HepG2 (cell line): ENCODE measurements around the gene ARMH3. TPM values are rescaled to one million over a fixed set of nuclear protein-coding genes. Genes with fewer than 3 reads are reported as not detected.

Experiments used
- ATAC-seq: fragments of 200-7000 bp; cut with Tn5 transposase; 3 replicates; pipeline ENCODE4 v1.9.1; 2020; ENCODE audit warnings: mild to moderate bottlenecking, moderate library complexity
- BruUV-seq: library from RNA; stranded (reverse); fragments of 400-500 nt; replicated peaks from 2 replicates; lab custom pipeline; 2021; lab: Mats Ljungman, UMichigan
- CTCF ChIA-PET: fragments of 300-600 bp; formaldehyde crosslinking; extraction: SDS; loops from one replicate; lab custom pipeline; 2021; ENCODE audit warnings: low total read pairs, inconsistent platforms, low intra/inter-chr PET ratio; lab: Yijun Ruan, JAX
- POLR2A ChIA-PET: fragments of 350-600 bp; sonication (Branson Sonifier 250); formaldehyde crosslinking; loops from one replicate; lab custom pipeline; 2020; ENCODE audit warnings: antibody characterized with exemption, inconsistent platforms; lab: Yijun Ruan, JAX
- DNase-seq: peaks from one replicate; pipeline ENCODE4 v3.0.0-alpha.2; 2015; ENCODE audit warnings: low spot score
- FAIRE-seq: peaks from 3 replicates; lab custom pipeline; 2011; peaks lifted over from hg19 to GRCh38; lab: Jason Lieb, UNC
- H2AFZ ChIP-seq: one replicate; pipeline ENCODE4 v1.6.1; 2011; ENCODE audit warnings: low read length, inconsistent platforms
- H3K27ac ChIP-seq: fragments of 300-600 bp; 3 replicates; pipeline ENCODE4 v1.8.0; 2011; ENCODE audit warnings: mixed run types, mild to moderate bottlenecking, mixed read lengths, low read length, inconsistent platforms; ENCODE audit not compliant: insufficient read depth; ENCODE audit errors: extremely low read length
- H3K27me3 ChIP-seq, 2 experiments: fragments of 200-600 bp in 1 of 2; 2 replicates in 1 of 2; 3 replicates in 1 of 2; pipeline versions ENCODE4 v1.6.0 to v1.8.0; 2011; ENCODE audit warnings: low read length in 2 of 2, mild to moderate bottlenecking in 2 of 2, moderate library complexity in 2 of 2, inconsistent platforms in 1 of 2; ENCODE audit not compliant: insufficient read depth in 2 of 2, control insufficient read depth in 1 of 2
- H3K36me3 ChIP-seq, 2 experiments: fragments of 200-600 bp in 1 of 2; replicated peaks in 1 of 2; 2 replicates in 1 of 2; 3 replicates in 1 of 2; pipeline versions ENCODE4 v1.5.1 to v1.8.0; 2011; ENCODE audit warnings: low read length in 2 of 2, inconsistent platforms in 1 of 2; ENCODE audit not compliant: insufficient read depth in 2 of 2, control insufficient read depth in 1 of 2
- H3K4me1 ChIP-seq: 2 replicates; pipeline ENCODE4 v1.5.1; 2012; ENCODE audit warnings: low read length, inconsistent platforms; ENCODE audit not compliant: insufficient read depth
- H3K4me2 ChIP-seq: 2 replicates; pipeline ENCODE4 v1.6.0; 2011; ENCODE audit warnings: low read depth, low read length, inconsistent platforms
- H3K4me3 ChIP-seq, 3 experiments: fragments of 200-600 bp in 1 of 3; sonication (generic), shearing (Covaris generic) in 1 of 3; replicated peaks in 1 of 3; 2 replicates each; pipeline ENCODE4 v1.5.1; 2011 to 2016; ENCODE audit warnings: low read length in 3 of 3, inconsistent platforms in 2 of 3, low read depth in 2 of 3, mild to moderate bottlenecking in 2 of 3, control low read depth in 1 of 3, mixed read lengths in 1 of 3; ENCODE audit not compliant: insufficient read depth in 1 of 3
- H3K79me2 ChIP-seq: one replicate; pipeline ENCODE4 v1.6.1; 2011; ENCODE audit warnings: low read length, inconsistent platforms; ENCODE audit not compliant: insufficient read depth
- H3K9ac ChIP-seq: 2 replicates; pipeline ENCODE4 v1.6.0; 2011; ENCODE audit warnings: mild to moderate bottlenecking, low read depth, low read length, inconsistent platforms; ENCODE audit not compliant: insufficient read depth
- H3K9me3 ChIP-seq: 2 replicates; pipeline ENCODE4 v1.5.1; 2012; ENCODE audit warnings: mild to moderate bottlenecking, low read length
- H4K20me1 ChIP-seq: 2 replicates; pipeline ENCODE4 v1.6.0; 2011; ENCODE audit warnings: inconsistent platforms, mild to moderate bottlenecking, low read length, moderate library complexity; ENCODE audit not compliant: insufficient read depth
- CREM ChIP-seq, 2 experiments: sonication (generic) in 1 of 2; formaldehyde crosslinking in 1 of 2; IDR thresholded peaks; 2 replicates each; pipeline versions ENCODE4 v1.4.0 to v1.6.1; 2016 to 2020; ENCODE audit warnings: antibody characterized with exemption in 1 of 2, mild to moderate bottlenecking in 1 of 2, missing genetic modification reagents in 1 of 2
- HMGA1 ChIP-seq: sonication (generic); formaldehyde crosslinking; conservative IDR thresholded peaks from 2 replicates; pipeline ENCODE4 v1.4.0; 2020; ENCODE audit warnings: missing genetic modification reagents
- PAF1 ChIP-seq: IDR thresholded peaks from 2 replicates; pipeline ENCODE4 v1.6.1; 2016; ENCODE audit warnings: missing genetic modification reagents, missing compliant biosample characterization
- SIN3A ChIP-seq: IDR thresholded peaks from 2 replicates; pipeline ENCODE4 v1.6.1; 2011; ENCODE audit warnings: low read depth, mild to moderate bottlenecking, control low read depth, low read length, borderline replicate concordance
- SRSF4 ChIP-seq: fragments of 200-400 bp; formaldehyde crosslinking; IDR thresholded peaks from one replicate; pipeline ENCODE4 v1.6.1; 2018; ENCODE audit warnings: mild to moderate bottlenecking, low read depth, low read length, moderate library complexity; ENCODE audit not compliant: poor library complexity, severe bottlenecking
- ZBTB38 ChIP-seq: sonication (generic); formaldehyde crosslinking; IDR thresholded peaks from 2 replicates; pipeline ENCODE4 v1.5.1; 2020; ENCODE audit warnings: mild to moderate bottlenecking, missing genetic modification reagents
- ZBTB7B ChIP-seq: sonication (generic); formaldehyde crosslinking; IDR thresholded peaks from 2 replicates; pipeline ENCODE4 v1.4.0; 2020; ENCODE audit warnings: missing genetic modification reagents
- ZNF468 ChIP-seq: sonication (generic); formaldehyde crosslinking; IDR thresholded peaks from 2 replicates; pipeline ENCODE4 v1.8.0; 2022; ENCODE audit warnings: mild to moderate bottlenecking, moderate library complexity, missing genetic modification reagents
- ZNF556 ChIP-seq: sonication (generic); formaldehyde crosslinking; IDR thresholded peaks from 2 replicates; pipeline ENCODE4 v1.4.0; 2020; ENCODE audit warnings: mild to moderate bottlenecking, missing genetic modification reagents, borderline replicate concordance
- ZNF564 ChIP-seq: sonication (generic); formaldehyde crosslinking; IDR thresholded peaks from 2 replicates; pipeline ENCODE4 v1.8.1; 2023; ENCODE audit warnings: mild to moderate bottlenecking, missing genetic modification reagents
- ZNF773 ChIP-seq: sonication (generic); formaldehyde crosslinking; IDR thresholded peaks from 2 replicates; pipeline ENCODE4 v1.4.0; 2020; ENCODE audit warnings: missing genetic modification reagents, borderline replicate concordance
- ZSCAN22 ChIP-seq: sonication (generic); formaldehyde crosslinking; IDR thresholded peaks from 2 replicates; pipeline ENCODE4 v1.4.0; 2020; ENCODE audit warnings: mild to moderate bottlenecking, missing genetic modification reagents
- ZSCAN30 ChIP-seq: sonication (generic); formaldehyde crosslinking; IDR thresholded peaks from 2 replicates; pipeline ENCODE4 v1.5.0; 2020; ENCODE audit warnings: mild to moderate bottlenecking, missing genetic modification reagents
- WGBS: methylation state at CpG from one replicate; pipeline ENCODE4 v1.1.6; 2017; ENCODE audit warnings: low lambda C conversion rate; 5-methylcytosine and 5-hydroxymethylcytosine counted together
- in situ Hi-C: cut with HindIII; loops from 2 replicates; pipeline ENCODE4 v1.10.0; 2017; ENCODE audit warnings: low pct_unique_long_range_greater_than_20kb; ENCODE audit not compliant: extremely low pct_ligation_motif_present
- intact Hi-C: fragments of 100-400 bp; cut with micrococcal nuclease; formaldehyde crosslinking; loops from one replicate; pipeline ENCODE4 v1.10.0; 2022; ENCODE audit not compliant: unreplicated experiment
- polyA plus RNA-seq, 8 experiments: library from polyadenylated mRNA; depleted of rRNA in 3 of 8; stranded (reverse) in 7 of 8; unstranded in 1 of 8; fragments of >200 nt; fragmentation: Illumina TruSeq in 4 of 8; extraction: Trizol in 4 of 8; gene quantifications; 2 replicates each; pipeline versions ENCODE4 v1.2.1 to v1.2.3, GENCODE V29; 2011 to 2016; ENCODE audit warnings: low read depth in 4 of 8, missing spikeins in 1 of 8, mixed read lengths in 1 of 8; ENCODE audit not compliant: insufficient read depth in 1 of 8
- total RNA-seq, 5 experiments: library from RNA; depleted of rRNA; stranded (reverse); fragments of >200 nt; fragmentation: Illumina TruSeq; extraction: Trizol; gene quantifications; 2 replicates each; pipeline ENCODE4 v1.2.3, GENCODE V29; 2016; ENCODE audit warnings: low read depth in 1 of 5
- TF ChIP-seq, protein P1 (sequence below): sonication (generic); formaldehyde crosslinking; IDR thresholded peaks from 2 replicates; pipeline ENCODE4 v1.5.0; 2020; ENCODE audit warnings: missing genetic modification reagents, mild to moderate bottlenecking, borderline replicate concordance
- TF ChIP-seq, protein P2 (sequence below): sonication (generic); formaldehyde crosslinking; IDR thresholded peaks from 2 replicates; pipeline ENCODE4 v1.8.1; 2023; ENCODE audit warnings: missing genetic modification reagents, mild to moderate bottlenecking, borderline replicate concordance

ARMH3 gene
- total and polyA plus RNA-seq, 2 of the 13 experiments (the other 11 are each of a cell fraction or from before 2014, with no cell fraction given), result 8.4 to 16.9 TPM

DNA sequence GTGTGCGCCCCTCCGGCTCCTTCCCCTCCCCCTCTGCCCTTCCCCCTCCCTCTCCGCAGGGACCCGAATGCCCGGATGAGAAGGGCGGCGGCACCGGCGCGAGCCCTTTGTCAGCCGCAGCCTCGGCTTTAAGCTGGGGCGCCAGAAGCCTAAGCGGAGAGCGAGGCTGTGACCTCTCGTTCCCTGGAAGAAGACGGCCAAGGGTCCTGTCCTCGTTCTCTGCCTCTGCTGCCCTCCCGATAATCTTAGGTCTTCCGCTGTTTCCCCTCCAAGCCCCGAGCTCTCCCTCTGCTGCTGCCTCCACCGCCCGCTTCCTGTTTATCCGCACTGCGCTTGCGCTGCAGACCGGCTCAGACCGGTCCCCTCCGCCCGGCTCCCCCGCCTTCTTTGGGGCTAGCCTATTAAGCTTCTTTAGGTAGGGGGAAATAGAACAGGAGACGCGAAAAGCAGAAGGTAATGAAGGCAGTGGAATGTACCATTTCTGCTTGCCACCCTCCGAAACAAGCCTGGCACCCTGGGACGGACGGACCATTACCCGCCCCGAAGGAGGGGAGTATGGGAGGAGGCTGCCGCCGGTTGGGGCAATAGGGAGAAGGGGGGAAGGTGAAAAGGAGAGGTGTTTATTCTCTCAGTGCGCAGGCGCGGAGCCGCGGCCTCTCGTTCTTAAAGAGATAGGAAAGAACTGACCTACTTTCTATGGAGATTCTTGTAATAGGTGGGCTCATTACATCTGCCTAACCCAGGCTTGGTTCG lies 237.7 kb downstream of the ARMH3 start, which contains the start of gene OGA (continued):
- TF ChIP-seq ZBTB38 (no peak), ZNF564 (no peak), ZNF468 (CRISPR knock-in tag) (no peak), HMGA1 (CRISPR knock-in tag) (no peak), SRSF4 (no peak), CREM (IDR thresholded peaks at IDR 0.05) (peak; percentile 74), CREM (CRISPR knock-in tag; IDR thresholded peaks at IDR 0.05) (no peak), ZNF773 (peak; percentile 51; the same call in 1 of the 2 replicates)
- TF ChIP-seq, protein P1, sequence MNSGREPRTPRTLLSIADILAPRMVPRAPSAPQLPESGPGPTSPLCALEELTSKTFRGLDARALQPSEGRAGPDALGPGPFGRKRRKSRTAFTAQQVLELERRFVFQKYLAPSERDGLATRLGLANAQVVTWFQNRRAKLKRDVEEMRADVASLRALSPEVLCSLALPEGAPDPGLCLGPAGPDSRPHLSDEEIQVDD (CRISPR knock-in tag), result no peak
- TF ChIP-seq, all 625 proteins: peak for 225

DNA sequence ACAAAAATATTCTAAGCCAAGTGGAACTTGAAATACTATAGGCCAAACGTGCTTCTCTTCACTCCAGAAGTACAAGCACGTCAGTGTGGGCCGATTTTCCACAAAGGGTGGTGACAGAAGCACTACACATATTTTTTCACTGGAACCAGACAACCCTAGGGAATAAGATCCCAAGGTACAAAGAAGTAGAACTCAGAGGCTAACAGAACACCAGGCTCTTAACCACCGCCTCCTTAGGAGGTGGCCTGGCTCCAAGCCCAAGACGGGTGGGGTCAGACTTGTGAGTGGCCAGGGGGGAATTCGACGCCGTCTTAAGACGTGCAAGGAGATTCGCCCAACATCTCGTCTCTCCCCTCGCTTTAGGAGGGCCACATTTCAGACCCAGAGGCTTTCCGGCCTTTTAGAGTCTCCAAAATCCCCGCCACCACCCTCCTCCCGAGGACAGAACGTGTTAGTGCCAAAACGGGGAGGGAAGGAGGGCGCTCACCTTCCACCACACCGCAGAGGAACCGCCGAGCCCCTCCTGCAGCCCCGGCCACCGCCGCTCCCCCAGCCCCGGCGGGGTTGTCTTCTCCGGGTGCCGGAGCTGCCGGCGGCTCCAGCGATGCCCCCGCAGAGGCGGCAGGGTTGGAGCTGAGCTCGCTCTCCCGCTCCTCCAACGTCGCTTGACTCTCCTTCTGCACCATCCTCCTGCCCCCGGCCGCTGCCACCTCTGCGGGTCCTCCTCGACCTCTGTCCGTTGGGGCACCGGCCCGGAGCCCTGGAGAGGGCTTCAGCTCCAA lies 238.4 kb downstream of the ARMH3 start:
- DNase-seq (no peak), ATAC-seq (peak; percentile 47), FAIRE-seq (no peak)
- WGBS, result 0% methylated on average over 12 of the region's 44 CpGs
- no TSS peak for BruUV-seq
- intact Hi-C loops, result loop anchor here (2.0 to 10.0 kb wide), 2 partner anchors 19 to 687 kb away; partner anchors contain the start of genes ACTR1A and SUFU
- ChIA-PET CTCF (no interaction called here), POLR2A (interaction anchor here (0.7 to 2.3 kb wide), 8 partner anchors 13 to 297 kb away, joined by 3 to 17 read pairs (median 4); partner anchors contain the start of gene NPM3)
- Histone ChIP-seq H3K4me1 (peaks cover 38% of the 10 kb centered on the region), H3K4me3 (peak overlapping the region; percentile 81 to 95 (median 89)), H2AFZ (no peak overlapping the region), H3K9me3 (no peaks in the 10 kb centered on the region), H3K27me3 (no peaks in the 10 kb centered on the region; a peak in 1 of 5 replicates), H3K27ac (peak overlapping the region; percentile 91), H3K79me2 (peaks cover 68% of the 10 kb centered on the region), H3K4me2 (peak overlapping the region; percentile 94), H3K9ac (peak overlapping the region; percentile 87), H3K36me3 (peaks cover 0 to 7% of the 10 kb centered on the region in 2 experiments; a peak in 3 of 5 replicates), H4K20me1 (peaks cover 46% of the 10 kb centered on the region)
- in situ Hi-C loops, result no loop called here
- 0 out of 2 replicates have a peak, but pooled peaks have one; percentile 6 for TF ChIP-seq SIN3A
- no peak for TF ChIP-seq ZSCAN22
- 0 out of 2 replicates have a peak, but pooled peaks have one; percentile 52 for TF ChIP-seq ZSCAN30 (CRISPR knock-in tag)
- 0 out of 2 replicates have a peak, but pooled peaks have one; percentile 9 for TF ChIP-seq ZBTB7B (CRISPR knock-in tag)
- no peak for TF ChIP-seq ZNF556 (CRISPR knock-in tag)
- no peak for TF ChIP-seq PAF1 (CRISPR knock-in tag)
- TF ChIP-seq, protein P2, sequence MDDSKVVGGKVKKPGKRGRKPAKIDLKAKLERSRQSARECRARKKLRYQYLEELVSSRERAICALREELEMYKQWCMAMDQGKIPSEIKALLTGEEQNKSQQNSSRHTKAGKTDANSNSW (CRISPR knock-in tag), result 0 out of 2 replicates have a peak, but pooled peaks have one; percentile 54
